ENCODE results near the gene SLC9A9.
"Not testable (repeated sequence)": the region's sequence is repeated elsewhere in the genome, so short reads cannot be mapped to it uniquely, and the experiment has no call there.

SLC9A9 gene

GRCh38 chr3:143712522-143712921 lies 135.7 kb downstream of the SLC9A9 start:
- H3K4me2 ChIP-seq (ENCODE audit: low read length): no peak overlapping the region
- no peaks in the 10 kb centered on the region for H3K4me1 ChIP-seq (ENCODE audit: control insufficient read depth, insufficient read depth, low read length)
- H3K27me3 ChIP-seq (ENCODE audit: control insufficient read depth, insufficient read depth, low read length): no peaks in the 10 kb centered on the region
- no peak overlapping the region for H3K9ac ChIP-seq (ENCODE audit: low read depth, low read length)
- no peaks in the 10 kb centered on the region for H3K36me3 ChIP-seq (ENCODE audit: insufficient read depth, low read length)
- no peaks in the 10 kb centered on the region for H3K9me3 ChIP-seq (replicated peaks; ENCODE audit: low read length)
- no peak overlapping the region for H3K4me3 ChIP-seq (ENCODE audit: low read length)

- no peak overlapping the region for H3K9ac ChIP-seq (ENCODE audit: low read depth, low read length)
- no peaks in the 10 kb centered on the region for H3K4me1 ChIP-seq (ENCODE audit: control insufficient read depth, insufficient read depth, low read length)
- H3K9me3 ChIP-seq (replicated peaks; ENCODE audit: low read length): no peaks in the 10 kb centered on the region
- H3K4me3 ChIP-seq (ENCODE audit: low read length): no peak overlapping the region
- H3K4me2 ChIP-seq (ENCODE audit: low read length): no peak overlapping the region
- no peaks in the 10 kb centered on the region for H3K27me3 ChIP-seq (ENCODE audit: control insufficient read depth, insufficient read depth, low read length)
- H3K36me3 ChIP-seq (ENCODE audit: insufficient read depth, low read length): no peaks in the 10 kb centered on the region
These were observed 140.4 kb downstream of the SLC9A9 start for GRCh38 chr3:143707848-143708247.

GRCh38 chr3:143700431-143700975 lies 147.8 kb downstream of the SLC9A9 start:
- Histone ChIP-seq H3K4me1 (ENCODE audit: control insufficient read depth, insufficient read depth, low read length) (no peaks in the 10 kb centered on the region), H3K27me3 (ENCODE audit: control insufficient read depth, insufficient read depth, low read length) (no peaks in the 10 kb centered on the region), H3K4me2 (ENCODE audit: low read length) (no peak overlapping the region), H3K4me3 (ENCODE audit: low read length) (no peak overlapping the region), H3K9ac (ENCODE audit: low read depth, low read length) (no peak overlapping the region), H3K36me3 (ENCODE audit: insufficient read depth, low read length) (no peaks in the 10 kb centered on the region), H3K9me3 (replicated peaks; ENCODE audit: low read length) (no peaks in the 10 kb centered on the region)

- Histone ChIP-seq H3K36me3 (ENCODE audit: insufficient read depth, low read length) (no peaks in the 10 kb centered on the region), H3K4me2 (ENCODE audit: low read length) (no peak overlapping the region), H3K9ac (ENCODE audit: low read depth, low read length) (no peak overlapping the region), H3K9me3 (replicated peaks; ENCODE audit: low read length) (no peaks in the 10 kb centered on the region), H3K4me3 (ENCODE audit: low read length) (no peak overlapping the region), H3K4me1 (ENCODE audit: control insufficient read depth, insufficient read depth, low read length) (no peaks in the 10 kb centered on the region), H3K27me3 (ENCODE audit: control insufficient read depth, insufficient read depth, low read length) (no peaks in the 10 kb centered on the region)
These were observed 148.8 kb downstream of the SLC9A9 start for GRCh38 chr3:143699424-143699823.

- no peaks in the 10 kb centered on the region for H3K4me1 ChIP-seq (ENCODE audit: control insufficient read depth, insufficient read depth, low read length)
- no peak overlapping the region for H3K9ac ChIP-seq (ENCODE audit: low read depth, low read length)
- no peak overlapping the region for H3K4me3 ChIP-seq (ENCODE audit: low read length)
- H3K9me3 ChIP-seq (replicated peaks; ENCODE audit: low read length): no peaks in the 10 kb centered on the region
- no peaks in the 10 kb centered on the region for H3K36me3 ChIP-seq (ENCODE audit: insufficient read depth, low read length)
- no peaks in the 10 kb centered on the region for H3K27me3 ChIP-seq (ENCODE audit: control insufficient read depth, insufficient read depth, low read length)
- H3K4me2 ChIP-seq (ENCODE audit: low read length): no peak overlapping the region
These were observed 149.5 kb downstream of the SLC9A9 start for GRCh38 chr3:143698682-143699303.

DNA sequence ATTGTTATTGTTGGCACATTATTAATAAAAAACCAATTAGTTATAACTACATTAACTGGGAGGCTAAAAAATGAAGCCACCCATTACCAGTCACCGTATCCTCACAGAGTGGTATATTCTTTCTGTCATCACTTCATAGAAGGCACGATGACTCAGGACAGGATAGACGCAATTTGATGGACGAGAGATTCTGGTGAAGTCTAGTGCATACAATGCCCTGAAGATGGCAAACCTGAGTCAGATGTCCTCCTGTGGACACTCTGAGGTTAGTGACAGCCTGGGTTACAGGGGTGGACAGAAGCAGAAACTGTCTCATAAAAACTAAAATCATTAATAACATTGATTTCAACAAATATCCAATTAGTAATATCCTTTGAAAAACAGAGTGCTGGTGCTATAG lies 150.3 kb downstream of the SLC9A9 start:
- Histone ChIP-seq H3K4me2 (ENCODE audit: low read length) (no peak overlapping the region), H3K9me3 (replicated peaks; ENCODE audit: low read length) (no peaks in the 10 kb centered on the region), H3K36me3 (ENCODE audit: insufficient read depth, low read length) (no peaks in the 10 kb centered on the region), H3K27me3 (ENCODE audit: control insufficient read depth, insufficient read depth, low read length) (no peaks in the 10 kb centered on the region), H3K9ac (ENCODE audit: low read depth, low read length) (no peak overlapping the region), H3K4me3 (ENCODE audit: low read length) (no peak overlapping the region), H3K4me1 (ENCODE audit: control insufficient read depth, insufficient read depth, low read length) (no peaks in the 10 kb centered on the region)

- not testable (repeated sequence) for H3K27me3 ChIP-seq (ENCODE audit: control insufficient read depth, insufficient read depth, low read length); H3K4me2 ChIP-seq (ENCODE audit: low read length); H3K9ac ChIP-seq (ENCODE audit: low read depth, low read length); H3K4me3 ChIP-seq (ENCODE audit: low read length); H3K9me3 ChIP-seq (replicated peaks; ENCODE audit: low read length); H3K4me1 ChIP-seq (ENCODE audit: control insufficient read depth, insufficient read depth, low read length); H3K36me3 ChIP-seq (ENCODE audit: insufficient read depth, low read length)
These were observed 152.9 kb downstream of the SLC9A9 start for GRCh38 chr3:143695333-143695732.

DNA sequence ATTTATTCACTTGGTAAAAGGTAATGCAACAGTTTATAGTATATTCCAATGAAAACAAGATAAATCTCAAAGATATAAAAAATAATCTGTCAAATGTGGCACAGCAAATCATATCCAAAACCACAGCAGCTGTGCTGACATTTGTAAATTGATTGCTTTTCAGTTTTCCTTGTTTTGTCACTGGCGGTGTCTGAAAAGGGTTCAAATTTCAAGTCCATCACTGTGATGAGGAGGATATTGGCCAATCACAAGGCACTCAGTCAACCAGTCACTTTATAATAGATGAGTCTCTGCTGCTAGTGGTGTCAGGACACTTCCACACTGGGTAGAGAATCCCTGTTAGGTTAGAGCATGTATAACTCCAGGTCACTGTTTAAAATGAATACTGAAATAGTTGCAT lies 154.8 kb downstream of the SLC9A9 start:
- Histone ChIP-seq H3K36me3 (ENCODE audit: insufficient read depth, low read length) (no peaks in the 10 kb centered on the region), H3K9me3 (replicated peaks; ENCODE audit: low read length) (no peaks in the 10 kb centered on the region), H3K4me2 (ENCODE audit: low read length) (no peak overlapping the region), H3K4me3 (ENCODE audit: low read length) (no peak overlapping the region), H3K27me3 (ENCODE audit: control insufficient read depth, insufficient read depth, low read length) (no peaks in the 10 kb centered on the region), H3K9ac (ENCODE audit: low read depth, low read length) (no peak overlapping the region), H3K4me1 (ENCODE audit: control insufficient read depth, insufficient read depth, low read length) (no peaks in the 10 kb centered on the region)

DNA sequence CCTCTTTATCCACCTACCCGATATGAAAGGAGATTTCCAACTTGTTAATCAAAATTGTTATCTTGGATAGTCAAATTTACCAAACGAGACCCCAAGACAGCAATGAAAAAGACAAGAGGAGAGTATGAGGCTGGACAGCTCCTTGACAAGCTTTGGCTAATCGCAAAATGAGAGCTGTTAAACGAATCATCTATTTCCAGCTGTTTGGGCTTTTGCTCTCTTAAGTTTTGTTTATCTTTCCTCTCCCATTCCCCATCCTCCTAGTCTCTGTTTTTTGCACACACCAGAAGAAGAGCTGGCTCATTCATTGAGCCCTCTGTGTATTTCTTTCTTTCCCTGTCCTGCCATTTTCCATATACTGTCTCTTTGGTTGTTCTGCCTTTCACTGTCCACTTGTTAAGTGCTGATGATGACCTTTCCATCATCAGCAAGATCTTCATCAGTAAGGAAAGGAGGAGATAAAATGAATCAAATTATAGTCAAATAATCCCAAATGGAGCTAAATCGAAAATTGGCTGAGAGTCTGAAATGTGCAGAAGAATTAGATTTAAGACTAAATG lies 161.6 kb downstream of the SLC9A9 start:
- H3K4me3 ChIP-seq (ENCODE audit: low read length): no peak overlapping the region
- no peaks in the 10 kb centered on the region for H3K27me3 ChIP-seq (ENCODE audit: control insufficient read depth, insufficient read depth, low read length)
- no peaks in the 10 kb centered on the region for H3K9me3 ChIP-seq (replicated peaks; ENCODE audit: low read length)
- H3K4me2 ChIP-seq (ENCODE audit: low read length): no peak overlapping the region
- H3K9ac ChIP-seq (ENCODE audit: low read depth, low read length): no peak overlapping the region
- peaks cover 5% of the 10 kb centered on the region for H3K4me1 ChIP-seq (ENCODE audit: control insufficient read depth, insufficient read depth, low read length)
- no peaks in the 10 kb centered on the region for H3K36me3 ChIP-seq (ENCODE audit: insufficient read depth, low read length)

DNA sequence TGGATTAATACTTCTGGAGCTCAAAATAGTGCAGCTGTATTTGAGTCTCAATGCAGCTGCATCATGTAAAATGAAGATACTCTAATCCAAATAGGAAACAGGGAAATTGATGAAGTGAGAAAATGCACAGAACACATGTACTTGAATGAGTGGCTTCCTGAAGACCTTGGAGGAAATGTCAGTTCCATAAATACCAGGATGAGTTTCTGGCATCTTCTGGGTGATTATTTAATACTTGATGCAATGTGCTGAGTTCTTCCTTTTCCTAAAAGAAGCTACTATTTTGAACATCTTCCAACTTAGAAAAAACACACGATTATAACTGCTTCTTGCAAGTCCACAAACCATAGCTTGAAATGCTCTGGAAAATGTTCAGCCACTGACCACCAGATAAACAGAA lies 162.8 kb downstream of the SLC9A9 start:
- Histone ChIP-seq H3K4me3 (ENCODE audit: low read length) (no peak overlapping the region), H3K4me2 (ENCODE audit: low read length) (no peak overlapping the region), H3K4me1 (ENCODE audit: control insufficient read depth, insufficient read depth, low read length) (peaks cover 12% of the 10 kb centered on the region), H3K36me3 (ENCODE audit: insufficient read depth, low read length) (no peaks in the 10 kb centered on the region), H3K27me3 (ENCODE audit: control insufficient read depth, insufficient read depth, low read length) (no peaks in the 10 kb centered on the region), H3K9me3 (replicated peaks; ENCODE audit: low read length) (no peaks in the 10 kb centered on the region), H3K9ac (ENCODE audit: low read depth, low read length) (no peak overlapping the region)

GRCh38 chr3:143677430-143677829 lies 170.8 kb downstream of the SLC9A9 start:
- peaks cover 15% of the 10 kb centered on the region for H3K4me1 ChIP-seq (ENCODE audit: control insufficient read depth, insufficient read depth, low read length)
- no peak overlapping the region for H3K9ac ChIP-seq (ENCODE audit: low read depth, low read length)
- H3K4me3 ChIP-seq (ENCODE audit: low read length): no peak overlapping the region
- H3K9me3 ChIP-seq (replicated peaks; ENCODE audit: low read length): no peaks in the 10 kb centered on the region
- H3K4me2 ChIP-seq (ENCODE audit: low read length): no peak overlapping the region
- no peaks in the 10 kb centered on the region for H3K27me3 ChIP-seq (ENCODE audit: control insufficient read depth, insufficient read depth, low read length)
- H3K36me3 ChIP-seq (ENCODE audit: insufficient read depth, low read length): no peaks in the 10 kb centered on the region

GRCh38 chr3:143676747-143677146 lies 171.5 kb downstream of the SLC9A9 start:
- Histone ChIP-seq H3K4me2 (ENCODE audit: low read length) (no peak overlapping the region), H3K27me3 (ENCODE audit: control insufficient read depth, insufficient read depth, low read length) (no peaks in the 10 kb centered on the region), H3K4me3 (ENCODE audit: low read length) (no peak overlapping the region), H3K9me3 (replicated peaks; ENCODE audit: low read length) (no peaks in the 10 kb centered on the region), H3K36me3 (ENCODE audit: insufficient read depth, low read length) (no peaks in the 10 kb centered on the region), H3K4me1 (ENCODE audit: control insufficient read depth, insufficient read depth, low read length) (peaks cover 10% of the 10 kb centered on the region), H3K9ac (ENCODE audit: low read depth, low read length) (no peak overlapping the region)

Data from skeletal muscle satellite cell (primary cell).